HG03060 (cell line): ENCODE data around the gene DIPK1C.
"Not testable (repeated sequence)": the region's sequence is repeated elsewhere in the genome, so short reads cannot be mapped to it uniquely, and the experiment has no call there.

Source experiments
- ATAC-seq: cut with Tn5 transposase; IDR thresholded peaks from one replicate; pipeline ENCODE4 v1.9.1; 2021; ENCODE audit warnings: low read depth, moderate number of reproducible peaks; ENCODE audit not compliant: unreplicated experiment

Gene DIPK1C

GRCh38 chr18:74457043-74457724 lies at the start of gene DIPK1C:
Gene DIPK1C (minus strand): TSS chr18:74457308. CDS start chr18:74457259, 49 bp downstream.
- no peak for ATAC-seq

- no peak for ATAC-seq
Observed at GRCh38 chr18:74506448-74507084, 49.5 kb upstream of the DIPK1C start.

GRCh38 chr18:74505776-74506175 lies 48.7 kb upstream of the DIPK1C start:
- no peak for ATAC-seq

GRCh38 chr18:74503137-74503536 lies 46.0 kb upstream of the DIPK1C start:
- no peak for ATAC-seq

- no peak for ATAC-seq
Observed at GRCh38 chr18:74501386-74501785, 44.3 kb upstream of the DIPK1C start.

- not testable (repeated sequence) for ATAC-seq
Observed at GRCh38 chr18:74500774-74501173, 43.7 kb upstream of the DIPK1C start.

GRCh38 chr18:74500372-74500771 lies 43.3 kb upstream of the DIPK1C start:
- ATAC-seq = no peak

GRCh38 chr18:74499633-74500032 lies 42.5 kb upstream of the DIPK1C start:
- ATAC-seq = peak; percentile 24

GRCh38 chr18:74498712-74499627 lies 41.9 kb upstream of the DIPK1C start:
- ATAC-seq = no peak

- ATAC-seq = no peak
Observed at GRCh38 chr18:74497778-74498177, 40.7 kb upstream of the DIPK1C start.

- ATAC-seq = no peak
Observed at GRCh38 chr18:74497324-74497676, 40.2 kb upstream of the DIPK1C start.

GRCh38 chr18:74496508-74497323 lies 39.6 kb upstream of the DIPK1C start:
- peak; percentile 3 for ATAC-seq

- peak; percentile 60 for ATAC-seq
Observed at GRCh38 chr18:74495581-74496507, 38.7 kb upstream of the DIPK1C start, which contains the start of gene CNDP2. Gene CNDP2 (plus strand): TSS chr18:74496363. CDS start chr18:74499974, 3,611 bp downstream.

- ATAC-seq = no peak
Observed at GRCh38 chr18:74494514-74494913, 37.4 kb upstream of the DIPK1C start.

GRCh38 chr18:74493689-74494088 lies 36.6 kb upstream of the DIPK1C start:
- no peak for ATAC-seq

GRCh38 chr18:74492259-74492658 lies 35.2 kb upstream of the DIPK1C start:
- no peak for ATAC-seq

GRCh38 chr18:74489676-74490075 lies 32.6 kb upstream of the DIPK1C start:
- ATAC-seq = no peak

GRCh38 chr18:74488864-74489263 lies 31.8 kb upstream of the DIPK1C start:
- ATAC-seq = no peak

- no peak for ATAC-seq
Observed at GRCh38 chr18:74488354-74488753, 31.2 kb upstream of the DIPK1C start.
